Activated CD8-positive, alpha-beta T cell treated with anti-CD3 and anti-CD28 coated beads, Interleukin-2, amount 10 ng/mL, durations not matched to agents 7 days and 5 days (primary cell): Measurements from ENCODE around the gene NMUR2. TPM values are rescaled to one million over a fixed set of nuclear protein-coding genes. Genes with fewer than 3 reads are reported as not detected.

Experiments used
- ATAC-seq: fragments of 150-1000 bp; cut with Tn5 transposase; one replicate; pipeline ENCODE4 v1.10.0; 2021; ENCODE audit warnings: moderate library complexity
- CTCF ChIA-PET: fragments of 350-600 bp; sonication (Branson Sonifier 250); formaldehyde crosslinking; loops from one replicate; lab custom pipeline; 2021; ENCODE audit warnings: antibody characterized with exemption; lab: Charles Lee
- POLR2A ChIA-PET: fragments of 350-600 bp; sonication (Branson Sonifier 250); formaldehyde crosslinking; loops from one replicate; lab custom pipeline; 2021; ENCODE audit warnings: antibody characterized with exemption; lab: Charles Lee
- DNase-seq: peaks from one replicate; pipeline ENCODE4 v3.0.0-alpha.2; 2020
- H3K27ac Mint-ChIP-seq: one replicate; pipeline ENCODE4 v1.8.0; 2021; ENCODE audit warnings: mild to moderate bottlenecking, mixed read lengths
- H3K27me3 Mint-ChIP-seq: one replicate; pipeline ENCODE4 v1.8.0; 2021; ENCODE audit warnings: low read depth, mixed read lengths
- H3K36me3 Mint-ChIP-seq: one replicate; pipeline ENCODE4 v1.8.0; 2021; ENCODE audit warnings: low read depth, mixed read lengths
- H3K4me1 Mint-ChIP-seq: one replicate; pipeline ENCODE4 v1.8.0; 2021; ENCODE audit warnings: low read depth, mixed read lengths
- H3K4me3 Mint-ChIP-seq: one replicate; pipeline ENCODE4 v1.8.0; 2021; ENCODE audit warnings: mild to moderate bottlenecking, mixed read lengths
- H3K9me3 Mint-ChIP-seq: one replicate; pipeline ENCODE4 v1.8.0; 2022; ENCODE audit warnings: mixed read lengths; ENCODE audit not compliant: insufficient read depth
- total RNA-seq, 2 experiments: library from RNA; stranded (reverse); gene quantifications; one replicate each; pipeline ENCODE4 v1.2.3, GENCODE V29; 2021

NMUR2 gene
- total RNA-seq, 2 experiments from 2014 or later: not detected

- ChIA-PET POLR2A (no interaction called here), CTCF (no interaction called here)
- peaks cover 2% of the 10 kb centered on the region for H3K4me1 Mint-ChIP-seq
- DNase-seq (no peak), ATAC-seq (no peak)
- H3K36me3 Mint-ChIP-seq: no peaks in the 10 kb centered on the region
- H3K27ac Mint-ChIP-seq: no peak overlapping the region
- H3K4me3 Mint-ChIP-seq: no peak overlapping the region
- no peaks in the 10 kb centered on the region for H3K27me3 Mint-ChIP-seq
- no peaks in the 10 kb centered on the region for H3K9me3 Mint-ChIP-seq
These were observed 7.5 kb downstream of the NMUR2 start for GRCh38 chr5:152397581-152397980.

GRCh38 chr5:152393441-152393840 lies 11.6 kb downstream of the NMUR2 start:
- ChIA-PET POLR2A (no interaction called here), CTCF (no interaction called here)
- no peak overlapping the region for H3K27ac Mint-ChIP-seq

GRCh38 chr5:152389208-152389849 lies 15.8 kb downstream of the NMUR2 start:
- POLR2A ChIA-PET: no interaction called here
- ATAC-seq (no peak), DNase-seq (no peak)
- Mint-ChIP-seq H3K4me1 (no peaks in the 10 kb centered on the region), H3K27me3 (no peaks in the 10 kb centered on the region), H3K36me3 (no peaks in the 10 kb centered on the region), H3K9me3 (no peaks in the 10 kb centered on the region), H3K27ac (no peak overlapping the region), H3K4me3 (no peak overlapping the region)
- CTCF ChIA-PET: no interaction called here

More at GRCh38 chr5:152393441-152393840, 11.6 kb downstream of the NMUR2 start:
- Mint-ChIP-seq H3K4me1 (peaks cover 2% of the 10 kb centered on the region), H3K4me3 (no peak overlapping the region), H3K27me3 (no peaks in the 10 kb centered on the region), H3K9me3 (no peaks in the 10 kb centered on the region), H3K36me3 (no peaks in the 10 kb centered on the region)
- ATAC-seq (no peak), DNase-seq (no peak)

GRCh38 chr5:152388610-152389009 lies 16.5 kb downstream of the NMUR2 start:
- POLR2A ChIA-PET: no interaction called here
- ATAC-seq (no peak), DNase-seq (no peak)
- no peaks in the 10 kb centered on the region for H3K9me3 Mint-ChIP-seq
- H3K4me1 Mint-ChIP-seq: no peaks in the 10 kb centered on the region
- no peaks in the 10 kb centered on the region for H3K36me3 Mint-ChIP-seq
- no peak overlapping the region for H3K4me3 Mint-ChIP-seq
- no peaks in the 10 kb centered on the region for H3K27me3 Mint-ChIP-seq
- no peak overlapping the region for H3K27ac Mint-ChIP-seq
- CTCF ChIA-PET: no interaction called here

- ChIA-PET POLR2A (no interaction called here), CTCF (no interaction called here)
- ATAC-seq (no peak), DNase-seq (no peak)
- Mint-ChIP-seq H3K36me3 (no peaks in the 10 kb centered on the region), H3K4me1 (no peaks in the 10 kb centered on the region), H3K27me3 (no peaks in the 10 kb centered on the region), H3K27ac (no peak overlapping the region), H3K9me3 (no peaks in the 10 kb centered on the region), H3K4me3 (no peak overlapping the region)
These were observed 24.5 kb downstream of the NMUR2 start for GRCh38 chr5:152380415-152381123.

- DNase-seq: no peak
- H3K27ac Mint-ChIP-seq: no peak overlapping the region
- no peaks in the 10 kb centered on the region for H3K4me1 Mint-ChIP-seq
- no peak overlapping the region for H3K4me3 Mint-ChIP-seq
- no peaks in the 10 kb centered on the region for H3K9me3 Mint-ChIP-seq
- ATAC-seq: no peak
- CTCF ChIA-PET: no interaction called here
- POLR2A ChIA-PET: no interaction called here
- H3K36me3 Mint-ChIP-seq: no peaks in the 10 kb centered on the region
- H3K27me3 Mint-ChIP-seq: no peaks in the 10 kb centered on the region
These were observed 25.7 kb downstream of the NMUR2 start for GRCh38 chr5:152379331-152379730.

GRCh38 chr5:152378730-152379129 lies 26.3 kb downstream of the NMUR2 start:
- Mint-ChIP-seq H3K27me3 (no peaks in the 10 kb centered on the region), H3K36me3 (no peaks in the 10 kb centered on the region), H3K9me3 (no peaks in the 10 kb centered on the region), H3K4me3 (no peak overlapping the region), H3K27ac (no peak overlapping the region), H3K4me1 (no peaks in the 10 kb centered on the region)
- DNase-seq: no peak
- POLR2A ChIA-PET: no interaction called here
- no peak for ATAC-seq
- CTCF ChIA-PET: no interaction called here

GRCh38 chr5:152376886-152377285 lies 28.2 kb downstream of the NMUR2 start:
- no peaks in the 10 kb centered on the region for H3K9me3 Mint-ChIP-seq
- H3K27me3 Mint-ChIP-seq: no peaks in the 10 kb centered on the region
- no peak for ATAC-seq
- H3K27ac Mint-ChIP-seq: no peak overlapping the region
- no peak for DNase-seq
- H3K4me3 Mint-ChIP-seq: no peak overlapping the region
- ChIA-PET CTCF (no interaction called here), POLR2A (no interaction called here)
- H3K4me1 Mint-ChIP-seq: no peaks in the 10 kb centered on the region
- no peaks in the 10 kb centered on the region for H3K36me3 Mint-ChIP-seq

- POLR2A ChIA-PET: no interaction called here
- Mint-ChIP-seq H3K27ac (no peak overlapping the region), H3K4me1 (no peaks in the 10 kb centered on the region), H3K4me3 (no peak overlapping the region), H3K36me3 (no peaks in the 10 kb centered on the region), H3K27me3 (no peaks in the 10 kb centered on the region), H3K9me3 (no peaks in the 10 kb centered on the region)
- ATAC-seq: no peak
- CTCF ChIA-PET: interaction anchor here (1.0 kb wide), 1 partner anchor 26 kb away, joined by 3 read pairs; no protein-coding TSS in a partner anchor
- no peak for DNase-seq
These were observed 30.3 kb downstream of the NMUR2 start for GRCh38 chr5:152374711-152375275.

GRCh38 chr5:152372875-152373274 lies 32.2 kb downstream of the NMUR2 start:
- no peaks in the 10 kb centered on the region for H3K27me3 Mint-ChIP-seq
- no peaks in the 10 kb centered on the region for H3K36me3 Mint-ChIP-seq
- DNase-seq: no peak
- POLR2A ChIA-PET: no interaction called here
- H3K4me3 Mint-ChIP-seq: no peak overlapping the region
- no peak overlapping the region for H3K27ac Mint-ChIP-seq
- CTCF ChIA-PET: no interaction called here
- no peaks in the 10 kb centered on the region for H3K9me3 Mint-ChIP-seq
- no peaks in the 10 kb centered on the region for H3K4me1 Mint-ChIP-seq
- ATAC-seq: no peak

GRCh38 chr5:152369298-152369697 lies 35.8 kb downstream of the NMUR2 start:
- no peak overlapping the region for H3K4me3 Mint-ChIP-seq
- no peaks in the 10 kb centered on the region for H3K36me3 Mint-ChIP-seq
- no peaks in the 10 kb centered on the region for H3K27me3 Mint-ChIP-seq
- H3K9me3 Mint-ChIP-seq: no peaks in the 10 kb centered on the region
- no peak overlapping the region for H3K27ac Mint-ChIP-seq
- ChIA-PET POLR2A (no interaction called here), CTCF (no interaction called here)
- no peak for ATAC-seq
- no peaks in the 10 kb centered on the region for H3K4me1 Mint-ChIP-seq
- no peak for DNase-seq

- ChIA-PET CTCF (no interaction called here), POLR2A (no interaction called here)
- Mint-ChIP-seq H3K4me3 (no peak overlapping the region), H3K9me3 (no peaks in the 10 kb centered on the region), H3K27me3 (no peaks in the 10 kb centered on the region), H3K36me3 (no peaks in the 10 kb centered on the region), H3K4me1 (no peaks in the 10 kb centered on the region), H3K27ac (no peak overlapping the region)
- no peak for DNase-seq
- ATAC-seq: no peak
These were observed 37.5 kb downstream of the NMUR2 start for GRCh38 chr5:152367554-152367953.
